Measurements from ENCODE around the gene TRPM3. TPM values are rescaled to one million over a fixed set of nuclear protein-coding genes. Genes with fewer than 3 reads are reported as not detected.

TRPM3 gene
- total RNA-seq, 1 experiment from 2014 or later = not detected

DNA sequence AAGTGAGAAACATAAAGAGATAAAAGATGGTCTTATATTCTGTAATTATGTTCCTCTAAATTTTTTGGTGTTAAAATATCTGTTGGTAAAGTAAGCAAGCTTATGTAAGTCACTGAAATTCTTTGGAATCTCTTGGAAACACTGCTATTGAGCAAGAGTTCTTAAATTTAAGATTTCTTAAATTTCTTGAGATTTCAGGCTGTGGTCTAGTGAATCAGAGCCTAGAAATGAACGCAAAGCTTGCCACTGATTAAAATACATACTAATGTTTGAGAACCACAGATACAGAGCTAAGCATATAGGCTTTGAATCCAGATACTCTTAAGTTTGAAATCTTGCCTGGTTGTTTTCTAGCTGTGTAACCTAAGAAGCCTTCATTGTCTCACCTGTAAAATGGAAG is 133.4 kb downstream of the TRPM3 start:
- no TSS peak for BruUV-seq (replicated peaks)
- no peaks in the 10 kb centered on the region for H3K4me1 Mint-ChIP-seq (ENCODE audit: low read depth, unreplicated experiment)
- Histone ChIP-seq H3K4me3 (ENCODE audit: low read depth, low read length) (no peak overlapping the region), H3K36me3 (ENCODE audit: control insufficient read depth, insufficient read depth, low read length) (no peaks in the 10 kb centered on the region), H3K27me3 (replicated peaks; ENCODE audit: control insufficient read depth, insufficient read depth, low read length) (no peaks in the 10 kb centered on the region), H3K4me1 (no peaks in the 10 kb centered on the region), H3K9me3 (no peaks in the 10 kb centered on the region)
- no peak overlapping the region for H3K4me3 Mint-ChIP-seq (ENCODE audit: unreplicated experiment)
- intact Hi-C loops (cut with micrococcal nuclease; ENCODE audit: unreplicated experiment) = no loop called here
- POLR2A ChIA-PET = no interaction called here
- TF ChIP-seq, protein P1, sequence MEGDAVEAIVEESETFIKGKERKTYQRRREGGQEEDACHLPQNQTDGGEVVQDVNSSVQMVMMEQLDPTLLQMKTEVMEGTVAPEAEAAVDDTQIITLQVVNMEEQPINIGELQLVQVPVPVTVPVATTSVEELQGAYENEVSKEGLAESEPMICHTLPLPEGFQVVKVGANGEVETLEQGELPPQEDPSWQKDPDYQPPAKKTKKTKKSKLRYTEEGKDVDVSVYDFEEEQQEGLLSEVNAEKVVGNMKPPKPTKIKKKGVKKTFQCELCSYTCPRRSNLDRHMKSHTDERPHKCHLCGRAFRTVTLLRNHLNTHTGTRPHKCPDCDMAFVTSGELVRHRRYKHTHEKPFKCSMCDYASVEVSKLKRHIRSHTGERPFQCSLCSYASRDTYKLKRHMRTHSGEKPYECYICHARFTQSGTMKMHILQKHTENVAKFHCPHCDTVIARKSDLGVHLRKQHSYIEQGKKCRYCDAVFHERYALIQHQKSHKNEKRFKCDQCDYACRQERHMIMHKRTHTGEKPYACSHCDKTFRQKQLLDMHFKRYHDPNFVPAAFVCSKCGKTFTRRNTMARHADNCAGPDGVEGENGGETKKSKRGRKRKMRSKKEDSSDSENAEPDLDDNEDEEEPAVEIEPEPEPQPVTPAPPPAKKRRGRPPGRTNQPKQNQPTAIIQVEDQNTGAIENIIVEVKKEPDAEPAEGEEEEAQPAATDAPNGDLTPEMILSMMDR (IDR thresholded peaks at IDR 0.05; ENCODE audit: insufficient read depth in 1 of 2, low read depth in 1 of 2, low read length in 1 of 2, severe bottlenecking in 1 of 2, unreplicated experiment in 1 of 2) = no peak
- H3K27ac Mint-ChIP-seq (ENCODE audit: unreplicated experiment) = no peak overlapping the region
- no peak for DNase-seq
- H3K27me3 Mint-ChIP-seq (ENCODE audit: insufficient read depth, unreplicated experiment) = peaks cover 4% of the 10 kb centered on the region
- no peaks in the 10 kb centered on the region for H3K9me3 Mint-ChIP-seq (ENCODE audit: unreplicated experiment)
- CTCF ChIA-PET = no interaction called here
- H3K36me3 Mint-ChIP-seq (ENCODE audit: insufficient read depth, unreplicated experiment) = no peaks in the 10 kb centered on the region

DNA sequence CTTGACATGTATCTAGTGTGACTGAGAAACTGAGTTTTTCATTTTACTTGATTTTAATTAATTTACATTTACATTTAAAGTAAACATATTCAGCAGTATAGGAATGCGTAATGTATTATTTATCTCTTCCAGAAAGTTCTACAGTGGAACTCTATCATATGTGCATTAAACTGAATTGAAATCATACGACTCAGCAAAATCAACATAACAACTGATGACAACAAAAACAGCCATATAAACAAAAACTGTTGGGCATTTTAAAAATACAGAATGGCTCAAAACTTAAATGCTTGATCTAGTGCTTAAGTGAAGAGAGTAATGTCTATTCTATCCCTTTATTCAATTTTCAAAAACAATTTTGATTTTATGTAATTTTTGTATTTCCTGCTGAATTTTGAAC is 134.4 kb downstream of the TRPM3 start:
- intact Hi-C loops (cut with micrococcal nuclease; ENCODE audit: unreplicated experiment) = no loop called here
- no peak overlapping the region for H3K27ac Mint-ChIP-seq (ENCODE audit: unreplicated experiment)
- POLR2A ChIA-PET = no interaction called here

DNA sequence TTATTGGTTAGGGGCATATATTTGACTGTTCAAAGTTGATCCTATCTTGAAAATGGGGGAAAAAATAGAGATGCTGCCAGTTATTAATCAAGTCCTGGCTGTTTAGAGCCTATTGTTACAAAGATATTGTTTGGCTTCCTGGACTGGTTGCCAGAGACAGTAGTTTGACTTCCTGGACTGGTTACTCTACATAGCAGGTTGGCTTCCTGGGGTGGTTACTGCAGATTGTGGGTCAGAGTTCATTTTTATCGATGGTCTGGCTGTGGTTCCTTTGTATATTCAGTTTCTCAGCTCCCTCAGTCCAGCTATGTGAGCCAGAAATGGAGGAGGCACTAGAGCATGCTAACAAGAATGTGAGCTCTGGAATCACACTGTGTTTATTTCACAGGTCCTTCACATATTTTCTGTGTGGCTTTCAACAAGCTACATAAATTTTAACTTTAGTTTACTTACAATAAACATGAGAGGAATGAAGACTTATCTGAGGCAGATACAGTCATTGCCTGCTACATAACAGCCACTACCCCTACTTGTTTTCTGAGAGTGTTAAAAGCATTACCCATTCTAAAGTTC is 137.6 kb downstream of the TRPM3 start:
- POLR2A ChIA-PET = no interaction called here
- H3K36me3 Mint-ChIP-seq (ENCODE audit: insufficient read depth, unreplicated experiment) = no peaks in the 10 kb centered on the region

More for the DNA sequence above, 134.4 kb downstream of the TRPM3 start:
- no peak overlapping the region for H3K4me3 ChIP-seq (ENCODE audit: low read depth, low read length)
- Mint-ChIP-seq H3K4me1 (ENCODE audit: low read depth, unreplicated experiment) (no peaks in the 10 kb centered on the region), H3K4me3 (ENCODE audit: unreplicated experiment) (no peak overlapping the region), H3K36me3 (ENCODE audit: insufficient read depth, unreplicated experiment) (no peaks in the 10 kb centered on the region), H3K9me3 (ENCODE audit: unreplicated experiment) (no peaks in the 10 kb centered on the region), H3K27me3 (ENCODE audit: insufficient read depth, unreplicated experiment) (peaks cover 4% of the 10 kb centered on the region)
- no peaks in the 10 kb centered on the region for H3K9me3 ChIP-seq
- TF ChIP-seq, protein P1 (IDR thresholded peaks at IDR 0.05; ENCODE audit: insufficient read depth in 1 of 2, low read depth in 1 of 2, low read length in 1 of 2, severe bottlenecking in 1 of 2, unreplicated experiment in 1 of 2) = no peak
- H3K36me3 ChIP-seq (ENCODE audit: control insufficient read depth, insufficient read depth, low read length) = no peaks in the 10 kb centered on the region
- CTCF ChIA-PET = no interaction called here
- DNase-seq = no peak
- H3K27me3 ChIP-seq (replicated peaks; ENCODE audit: control insufficient read depth, insufficient read depth, low read length) = no peaks in the 10 kb centered on the region
- H3K4me1 ChIP-seq = no peaks in the 10 kb centered on the region
- no TSS peak for BruUV-seq (replicated peaks)

More for the DNA sequence above, 137.6 kb downstream of the TRPM3 start:
- CTCF ChIA-PET = no interaction called here
- H3K9me3 ChIP-seq = no peaks in the 10 kb centered on the region
- Mint-ChIP-seq H3K27me3 (ENCODE audit: insufficient read depth, unreplicated experiment) (peaks cover 6% of the 10 kb centered on the region), H3K4me3 (ENCODE audit: unreplicated experiment) (no peak overlapping the region), H3K9me3 (ENCODE audit: unreplicated experiment) (no peaks in the 10 kb centered on the region), H3K27ac (ENCODE audit: unreplicated experiment) (no peak overlapping the region), H3K4me1 (ENCODE audit: low read depth, unreplicated experiment) (no peaks in the 10 kb centered on the region)
- TF ChIP-seq, protein P1 (IDR thresholded peaks at IDR 0.05; ENCODE audit: insufficient read depth in 1 of 2, low read depth in 1 of 2, low read length in 1 of 2, severe bottlenecking in 1 of 2, unreplicated experiment in 1 of 2) = no peak
- no peaks in the 10 kb centered on the region for H3K36me3 ChIP-seq (ENCODE audit: control insufficient read depth, insufficient read depth, low read length)
- intact Hi-C loops (cut with micrococcal nuclease; ENCODE audit: unreplicated experiment) = no loop called here
- BruUV-seq (replicated peaks) = no TSS peak
- no peaks in the 10 kb centered on the region for H3K27me3 ChIP-seq (replicated peaks; ENCODE audit: control insufficient read depth, insufficient read depth, low read length)
- no peak overlapping the region for H3K4me3 ChIP-seq (ENCODE audit: low read depth, low read length)
- no peak for DNase-seq
- H3K4me1 ChIP-seq = no peaks in the 10 kb centered on the region
